GM12892 (cell line): ENCODE results near the gene LEKR1.

Experiments used
- POLR2A ChIP-seq: IDR thresholded peaks from 2 replicates; pipeline ENCODE4 v1.6.1; 2011; ENCODE audit warnings: low read depth, low read length, control low read depth
- POLR2AphosphoS5 ChIP-seq: IDR thresholded peaks from 2 replicates; pipeline ENCODE4 v1.6.1; 2011; ENCODE audit warnings: low read depth, low read length, control low read depth

- no peak for TF ChIP-seq POLR2A
- TF ChIP-seq POLR2AphosphoS5 = no peak
Measured at GRCh38 chr3:156819842-156820691, 6.1 kb upstream of the LEKR1 start.
